Upper lobe of left lung (tissue), 6 donors: ENCODE measurements around the gene DGKG. TPM values are rescaled to one million over a fixed set of nuclear protein-coding genes. Genes with fewer than 3 reads are reported as not detected.

Experiments used
- ATAC-seq, 2 donors: fragments of 200-7000 bp; cut with Tn5 transposase; one replicate each; pipeline ENCODE4 v1.9.1; 2022; ENCODE audit warnings: mild to moderate bottlenecking in 2 of 2, moderate library complexity in 2 of 2; ENCODE audit not compliant: low FRiP score in 2 of 2
- DNase-seq, 2 donors: peaks; one replicate each; pipeline ENCODE4 v3.0.0-alpha.2; 2019 to 2020
- H3K27ac ChIP-seq, 4 donors: fragments of 200-600 bp; sonication (generic); one replicate each; pipeline ENCODE4 v1.5.1; 2016 to 2019
- H3K27me3 ChIP-seq, 4 donors: fragments of 200-600 bp; sonication (generic); one replicate each; pipeline ENCODE4 v1.5.1; 2017 to 2019
- H3K36me3 ChIP-seq, 4 donors: fragments of 200-600 bp; sonication (generic); one replicate each; pipeline ENCODE4 v1.5.1; 2016 to 2019
- H3K4me1 ChIP-seq, 4 donors: fragments of 200-600 bp; sonication (generic); one replicate each; pipeline ENCODE4 v1.5.1; 2018 to 2019
- H3K4me3 ChIP-seq, 4 donors: fragments of 200-600 bp; sonication (generic); one replicate each; pipeline ENCODE4 v1.5.1; 2017 to 2019; ENCODE audit warnings: mild to moderate bottlenecking in 2 of 4, moderate library complexity in 1 of 4
- H3K9me3 ChIP-seq, 4 donors: fragments of 200-600 bp; sonication (generic); one replicate each; pipeline ENCODE4 v1.5.1; 2018 to 2019
- CTCF ChIP-seq, 6 experiments: fragments of 450-650 bp in 4 of 6; fragments of 200-600 bp in 2 of 6; sonication (generic) in 2 of 6; IDR thresholded peaks; one replicate each; pipeline ENCODE4 v1.5.1; 2016 to 2019; ENCODE audit warnings: antibody characterized with exemption in 6 of 6
- EP300 ChIP-seq, 4 donors: sonication (generic); formaldehyde crosslinking; IDR thresholded peaks; one replicate each; pipeline ENCODE4 v1.5.1; 2017; ENCODE audit warnings: antibody characterized with exemption in 4 of 4, control low read depth in 2 of 4
- POLR2A ChIP-seq, 4 donors: fragments of 450-650 bp; IDR thresholded peaks; one replicate each; pipeline ENCODE4 v1.5.1; 2016 to 2017; ENCODE audit warnings: antibody characterized with exemption in 4 of 4, mild to moderate bottlenecking in 2 of 4
- POLR2AphosphoS5 ChIP-seq, 2 donors: sonication (generic); formaldehyde crosslinking; IDR thresholded peaks; one replicate each; pipeline ENCODE4 v1.5.1; 2017; ENCODE audit warnings: antibody characterized with exemption in 2 of 2
- WGBS, 2 donors: methylation state at CpG; one replicate each; pipeline ENCODE4 v1.1.5; 2017 to 2018; 5-methylcytosine and 5-hydroxymethylcytosine counted together
- total RNA-seq, 6 donors: library from RNA; depleted of rRNA in 4 of 6; stranded (reverse); fragments of >200 nt in 4 of 6; gene quantifications; one replicate each; pipeline versions ENCODE4 v1.1.0 to v1.2.1, GENCODE V29; 2016 to 2021
- donor health status: DM: no; HTN: no; CAD: no; lungs with moderate emphysema.
- donor health status: DM: no; HTN: yes; CAD: no; lungs with severe emphysema.

The DGKG gene
- total RNA-seq, 6 donors from 2014 or later, result 4.4 to 32.5 (median 6.5) TPM

GRCh38 chr3:186261638-186262037 lies 100.4 kb downstream of the DGKG start:
- no peaks in the 10 kb centered on the region for H3K36me3 ChIP-seq
- H3K27me3 ChIP-seq, result no peaks in the 10 kb centered on the region
- TF ChIP-seq CTCF (IDR thresholded peaks at IDR 0.05) (no peak), POLR2A (IDR thresholded peaks at IDR 0.05) (no peak), EP300 (IDR thresholded peaks at IDR 0.05) (no peak), POLR2AphosphoS5 (IDR thresholded peaks at IDR 0.05) (no peak)
- H3K9me3 ChIP-seq, result no peaks in the 10 kb centered on the region
- H3K4me3 ChIP-seq, result no peak overlapping the region
- 65 to 66% methylated on average over 9 of the region's 9 CpGs for WGBS, 2 donors
- DNase-seq (no peak), ATAC-seq (no peak)
- H3K4me1 ChIP-seq, result peaks cover 0 to 7% (median 6%) of the 10 kb centered on the region in 4 donors
- H3K27ac ChIP-seq, result no peak overlapping the region

- Histone ChIP-seq H3K4me1 (peaks cover 0 to 11% (median 6%) of the 10 kb centered on the region in 4 donors), H3K27ac (no peak overlapping the region), H3K4me3 (no peak overlapping the region), H3K9me3 (no peaks in the 10 kb centered on the region), H3K27me3 (no peaks in the 10 kb centered on the region), H3K36me3 (no peaks in the 10 kb centered on the region)
- TF ChIP-seq POLR2A (IDR thresholded peaks at IDR 0.05), result no peak
- no peak for TF ChIP-seq POLR2AphosphoS5 (IDR thresholded peaks at IDR 0.05)
- no peak for TF ChIP-seq EP300 (IDR thresholded peaks at IDR 0.05)
- TF ChIP-seq CTCF (IDR thresholded peaks at IDR 0.05), result no peak
- DNase-seq, result no peak
- ATAC-seq, result no peak
- 90 to 93% methylated on average over 4 of the region's 4 CpGs for WGBS, 2 donors
These were observed 101.3 kb downstream of the DGKG start for GRCh38 chr3:186260726-186261125.

GRCh38 chr3:186259612-186260383 lies 102.2 kb downstream of the DGKG start:
- no peak for TF ChIP-seq POLR2A (IDR thresholded peaks at IDR 0.05)
- TF ChIP-seq CTCF (IDR thresholded peaks at IDR 0.05), result peak; percentile 50 to 80 (median 68)
- DNase-seq, result peak; percentile 74 to 94
- Histone ChIP-seq H3K36me3 (no peaks in the 10 kb centered on the region), H3K9me3 (no peaks in the 10 kb centered on the region), H3K4me3 (no peak overlapping the region), H3K27me3 (no peaks in the 10 kb centered on the region), H3K27ac (no peak overlapping the region), H3K4me1 (peaks cover 0 to 11% (median 6%) of the 10 kb centered on the region in 4 donors)
- ATAC-seq, result peak; percentile 86 to 88
- WGBS, 2 donors, result 24 to 25% methylated on average over 13 to 15 of the region's 15 CpGs

- DNase-seq, result no peak
- TF ChIP-seq EP300 (IDR thresholded peaks at IDR 0.05) (no peak), POLR2A (IDR thresholded peaks at IDR 0.05) (no peak), POLR2AphosphoS5 (IDR thresholded peaks at IDR 0.05) (no peak), CTCF (IDR thresholded peaks at IDR 0.05) (no peak)
- Histone ChIP-seq H3K36me3 (no peaks in the 10 kb centered on the region), H3K27ac (no peak overlapping the region), H3K27me3 (no peaks in the 10 kb centered on the region), H3K9me3 (no peaks in the 10 kb centered on the region), H3K4me1 (peaks cover 0 to 11% (median 6%) of the 10 kb centered on the region in 4 donors), H3K4me3 (no peak overlapping the region)
- no peak for ATAC-seq
- WGBS, 2 donors, result 67 to 72% methylated on average over 12 of the region's 12 CpGs
These were observed 103.1 kb downstream of the DGKG start for GRCh38 chr3:186258968-186259367.

- TF ChIP-seq CTCF (IDR thresholded peaks at IDR 0.05) (no peak), EP300 (IDR thresholded peaks at IDR 0.05) (no peak)
- no peak for ATAC-seq
- Histone ChIP-seq H3K4me1 (peaks cover 0 to 11% (median 6%) of the 10 kb centered on the region in 4 donors), H3K27ac (no peak overlapping the region), H3K36me3 (no peaks in the 10 kb centered on the region), H3K27me3 (no peaks in the 10 kb centered on the region), H3K9me3 (no peaks in the 10 kb centered on the region), H3K4me3 (no peak overlapping the region)
- DNase-seq, result no peak
- WGBS, 2 donors, result 78 to 81% methylated on average over 6 of the region's 6 CpGs
These were observed 104.2 kb downstream of the DGKG start for GRCh38 chr3:186257866-186258265.
